Fibroblast of skin of left quadriceps (primary cell): Measurements from ENCODE around the gene PDLIM5.

Experiments used
- DNase-seq, 2 experiments: peaks; one replicate each; pipeline ENCODE4 v3.0.0-alpha.2; 2013; ENCODE audit warnings: low read depth in 2 of 2

PDLIM5 gene

DNA sequence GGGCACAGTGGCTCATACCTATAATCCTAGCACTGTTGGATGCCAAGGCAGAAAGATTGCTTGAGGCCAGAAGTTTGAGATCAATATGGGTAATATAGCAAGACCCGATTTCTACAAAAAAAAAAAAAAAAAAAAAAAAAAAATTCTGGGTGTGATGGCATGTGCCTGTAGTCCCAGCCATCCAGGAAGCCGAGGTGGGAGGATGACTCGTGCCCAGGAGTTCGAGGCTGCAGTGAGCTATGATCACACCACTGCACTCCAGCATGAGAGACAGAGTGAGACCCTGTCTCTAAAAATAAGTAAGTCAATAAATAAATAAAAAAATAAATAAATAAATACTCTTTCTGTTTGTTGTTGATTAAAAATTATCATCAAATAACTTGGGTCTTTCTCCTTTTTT, 243.6 kb downstream of the PDLIM5 start:
- no peak for DNase-seq

DNA sequence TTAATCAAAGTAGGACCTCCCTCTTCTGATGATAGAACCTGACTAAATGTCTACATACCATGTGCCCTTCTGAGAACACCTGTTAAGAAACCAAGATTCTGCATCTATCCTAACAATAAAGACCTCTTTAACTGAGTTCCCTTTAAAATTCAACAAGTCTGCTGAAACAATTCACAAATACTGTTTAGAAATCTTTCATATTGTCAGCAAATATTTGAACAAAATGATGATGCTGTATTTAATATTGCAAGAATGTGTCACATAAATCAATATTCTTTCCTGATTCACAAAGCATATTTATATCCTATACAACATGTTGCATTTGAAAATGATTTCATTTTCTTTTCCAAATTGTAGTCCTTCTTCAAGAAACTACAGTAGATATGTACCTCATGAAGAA, 246.4 kb downstream of the PDLIM5 start:
- DNase-seq, result no peak

DNA sequence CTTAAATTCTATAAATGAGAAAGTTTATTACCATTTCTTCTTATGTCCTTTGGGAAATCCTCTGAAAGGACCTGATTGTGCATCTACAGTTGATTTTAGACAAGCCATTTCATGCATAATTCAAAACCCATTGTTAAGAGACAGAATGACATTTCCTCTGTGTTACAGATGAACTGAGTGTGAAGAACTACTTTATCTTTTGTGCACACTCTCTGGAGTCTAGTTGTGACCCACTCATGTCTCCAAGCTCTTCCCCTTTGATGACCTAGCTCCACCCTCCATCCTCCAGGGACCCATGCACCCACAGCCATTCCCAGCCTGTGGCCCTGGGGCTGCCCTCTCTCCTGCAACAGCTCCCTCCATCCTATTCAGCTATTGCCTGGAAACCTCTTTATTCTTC, 248.6 kb downstream of the PDLIM5 start:
- DNase-seq, result no peak

DNA sequence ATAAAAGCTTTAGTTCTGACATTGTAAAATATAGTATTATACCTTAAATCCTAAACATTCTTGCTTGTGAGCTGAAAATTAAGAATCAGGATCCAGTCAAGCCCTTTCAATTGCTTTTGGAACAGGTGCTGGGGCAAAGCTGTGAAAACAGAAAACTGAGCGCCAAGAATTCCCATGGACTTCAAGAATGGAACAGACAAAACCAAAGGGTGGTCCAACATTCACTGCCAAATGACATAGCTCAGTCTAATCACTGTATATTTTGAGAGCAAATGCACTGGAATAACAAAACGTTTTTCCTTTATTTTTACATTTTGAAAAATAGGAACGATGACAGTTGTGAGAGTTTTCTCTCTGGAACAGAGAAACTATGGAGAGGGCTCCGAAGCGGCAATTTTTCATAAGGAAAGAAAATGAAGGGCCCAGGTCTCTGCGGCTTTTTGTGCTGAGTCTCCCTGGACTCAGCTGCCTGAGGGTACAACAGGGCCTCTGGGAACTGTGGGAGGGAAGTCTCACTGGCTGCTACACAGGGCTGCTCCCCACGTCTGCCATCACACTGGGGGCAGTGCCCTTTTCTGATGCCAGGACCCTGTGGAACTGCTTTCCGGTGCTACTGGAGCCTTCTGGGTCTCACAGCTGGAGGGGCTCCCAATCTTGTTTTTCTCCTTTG, 250.0 kb downstream of the PDLIM5 start:
- no peak for DNase-seq

DNA sequence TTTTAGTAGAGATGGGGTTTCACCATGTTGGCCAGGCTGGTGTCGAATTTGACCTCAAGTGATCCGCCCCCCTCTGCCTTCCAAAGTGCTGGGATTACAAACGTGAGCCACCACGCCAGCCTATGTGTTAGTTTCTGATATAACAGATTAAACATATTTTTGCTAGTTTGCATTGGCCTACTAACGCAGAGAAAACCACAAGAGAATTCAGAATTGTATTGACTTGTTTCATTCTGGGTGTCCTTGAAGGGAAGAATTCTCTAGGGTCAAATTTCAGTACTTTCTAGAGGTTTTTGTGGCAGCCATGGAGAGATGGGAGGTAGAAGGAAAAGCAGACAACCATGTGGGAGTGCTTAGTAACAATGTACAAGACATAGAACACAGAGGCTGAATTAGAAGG, 259.9 kb downstream of the PDLIM5 start:
- DNase-seq, result peak in 1 of 2 experiments; percentile 22

DNA sequence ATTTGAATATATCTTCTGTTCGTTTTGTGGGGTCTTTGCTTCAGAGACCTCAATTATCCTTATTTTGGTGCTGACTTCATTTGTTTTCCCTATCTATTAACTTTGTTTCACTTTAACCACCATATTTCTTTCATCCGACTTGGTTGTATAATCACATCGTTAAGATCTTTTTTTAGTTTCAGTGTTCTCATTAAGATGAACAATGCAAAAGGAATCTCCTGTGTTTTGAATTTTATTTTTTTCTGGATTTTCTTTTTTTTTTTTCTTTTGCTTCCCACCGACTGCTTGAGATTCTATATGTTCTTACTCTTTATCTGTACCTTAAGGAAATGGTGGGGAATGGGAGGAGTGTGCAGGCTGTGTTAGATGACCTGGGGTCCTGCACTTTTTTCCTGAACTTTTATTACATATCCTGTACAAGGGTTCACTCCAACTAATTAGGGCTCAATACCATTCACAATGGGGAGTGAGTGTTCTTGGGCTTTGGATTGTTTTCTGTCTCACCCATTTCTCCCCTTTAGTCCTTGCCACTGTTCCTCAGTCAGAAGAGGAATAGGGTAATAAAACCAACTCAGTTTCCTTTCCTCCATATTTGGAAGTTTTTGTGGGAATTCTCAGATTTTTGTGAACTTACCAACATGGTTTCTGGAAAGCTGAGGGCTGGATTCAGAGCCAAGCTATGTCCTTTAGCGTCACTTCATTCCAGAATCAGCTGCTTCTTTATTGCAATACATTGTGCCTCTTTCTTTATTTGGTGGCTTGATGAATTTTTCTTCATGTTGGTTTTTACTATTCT, 262.8 kb downstream of the PDLIM5 start:
- peak; percentile 89 to 91 for DNase-seq

DNA sequence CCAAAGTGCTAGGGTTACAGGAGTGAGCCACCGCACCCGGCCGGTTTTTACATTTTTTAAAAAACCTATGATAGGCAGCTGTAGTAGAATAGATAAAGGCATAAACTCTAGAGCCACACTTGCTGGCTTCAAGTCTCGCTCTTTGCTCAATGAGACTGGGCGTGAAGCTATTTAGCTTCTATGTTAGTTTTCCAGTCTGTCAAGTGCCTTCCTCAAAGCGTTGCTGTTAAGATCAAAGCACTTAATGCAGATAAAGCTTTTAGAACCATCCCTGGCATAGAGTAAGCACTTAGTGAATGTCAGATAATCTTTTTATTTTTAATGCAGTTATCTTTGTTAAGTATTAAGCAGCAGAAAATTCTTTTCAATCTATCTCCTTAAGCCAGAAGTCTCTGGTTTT, 264.0 kb downstream of the PDLIM5 start:
- DNase-seq, result no peak
